Stimulated activated effector memory CD8-positive, alpha-beta T cell treated with anti-CD3 and anti-CD28 coated beads, Interleukin-12 subunit alpha, Interleukin-12 subunit beta, amount 100 ng/mL, for 72 hours (primary cell): ENCODE data around the gene CACNA1A.
"Not testable (repeated sequence)": the region's sequence is repeated elsewhere in the genome, so short reads cannot be mapped to it uniquely, and the experiment has no call there.

ENCODE experiments used
- ATAC-seq: fragments of 150-1000 bp; cut with Tn5 transposase; 2 replicates; pipeline ENCODE4 v1.10.0; 2021
- DNase-seq, 2 donors: peaks; one replicate each; pipeline ENCODE4 v3.0.0; 2021 to 2022; ENCODE audit warnings: low spot score in 2 of 2
- H3K27ac Mint-ChIP-seq: one replicate; pipeline ENCODE4 v1.8.0; 2022; ENCODE audit warnings: mild to moderate bottlenecking, mixed read lengths
- H3K36me3 Mint-ChIP-seq: one replicate; pipeline ENCODE4 v1.8.0; 2022; ENCODE audit warnings: mild to moderate bottlenecking, mixed read lengths
- H3K4me1 Mint-ChIP-seq: one replicate; pipeline ENCODE4 v1.8.0; 2022; ENCODE audit warnings: mixed read lengths
- H3K4me3 Mint-ChIP-seq: one replicate; pipeline ENCODE4 v1.8.0; 2022; ENCODE audit warnings: mild to moderate bottlenecking, mixed read lengths
- H3K9me3 Mint-ChIP-seq: one replicate; pipeline ENCODE4 v1.8.0; 2022; ENCODE audit warnings: mixed read lengths

The CACNA1A gene

DNA sequence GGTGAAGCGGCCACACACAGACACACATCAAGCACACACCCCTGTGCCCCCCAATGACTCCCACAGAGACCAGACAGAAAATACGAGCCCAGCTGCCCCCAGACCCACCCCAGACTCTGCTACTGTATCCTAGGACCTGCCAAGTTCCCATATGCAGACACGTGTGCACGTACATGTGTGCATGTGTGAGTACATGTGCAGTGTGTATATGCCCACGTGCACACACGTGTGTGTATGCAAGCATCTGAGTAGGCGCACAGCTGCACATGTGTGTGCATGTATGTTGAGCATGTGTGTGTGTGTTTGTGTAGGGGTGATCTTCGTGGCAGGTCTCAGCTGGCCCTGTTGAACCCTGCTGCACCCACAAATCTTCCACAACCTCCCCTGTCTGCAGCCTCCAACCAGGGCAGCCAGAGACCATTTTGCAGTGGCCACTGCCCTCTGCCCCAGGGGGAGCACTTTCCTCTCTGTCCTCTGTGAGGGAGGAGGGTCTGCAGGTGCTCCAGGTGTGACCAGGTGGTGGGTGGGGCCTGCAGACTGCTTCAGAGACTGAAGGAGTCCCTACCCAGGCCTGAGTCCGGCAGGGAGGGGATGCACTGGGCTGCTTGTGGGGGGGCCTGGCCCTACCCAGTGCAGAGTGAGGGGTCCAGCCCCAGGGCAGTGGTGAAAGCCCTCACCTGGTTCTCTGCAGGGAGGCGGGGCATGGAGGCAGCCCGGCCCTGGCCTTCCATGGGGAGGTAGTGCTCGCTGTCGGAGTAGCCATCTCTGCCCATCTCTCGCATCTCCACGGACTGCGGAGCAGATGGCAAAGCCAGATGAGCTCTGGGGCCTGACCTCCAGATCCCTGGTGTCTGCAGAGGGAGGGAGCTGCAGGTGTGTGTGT lies 294.6 kb downstream of the CACNA1A start:
- Mint-ChIP-seq H3K4me1 (peaks cover 29% of the 10 kb centered on the region), H3K27ac (no peak overlapping the region), H3K36me3 (no peaks in the 10 kb centered on the region), H3K4me3 (no peak overlapping the region), H3K9me3 (no peaks in the 10 kb centered on the region)
- DNase-seq (no peak), ATAC-seq (no peak)

DNA sequence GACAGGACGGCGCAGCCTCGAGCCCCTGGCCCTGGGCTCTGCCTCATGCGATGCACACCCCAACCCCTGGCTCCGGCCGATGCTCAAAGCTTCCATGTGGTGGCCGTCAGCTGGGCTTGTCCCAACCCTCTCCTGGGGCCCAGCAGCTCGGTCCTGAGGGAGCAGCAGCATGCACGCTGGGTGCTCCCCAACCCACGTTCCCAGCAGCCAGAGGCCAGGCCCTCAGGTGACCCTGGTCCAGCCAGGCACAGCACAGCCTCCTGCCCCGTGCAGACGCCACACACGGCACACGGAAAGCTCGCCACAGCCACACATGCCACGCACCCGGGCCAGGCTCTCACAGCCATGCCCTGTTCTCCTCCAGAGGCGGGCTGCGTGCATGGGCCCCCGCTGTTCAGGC lies 295.3 kb downstream of the CACNA1A start:
- ATAC-seq: no peak
- DNase-seq: no peak
- no peaks in the 10 kb centered on the region for H3K9me3 Mint-ChIP-seq
- H3K4me1 Mint-ChIP-seq: peaks cover 23% of the 10 kb centered on the region
- H3K4me3 Mint-ChIP-seq: no peak overlapping the region
- H3K27ac Mint-ChIP-seq: no peak overlapping the region
- H3K36me3 Mint-ChIP-seq: no peaks in the 10 kb centered on the region

DNA sequence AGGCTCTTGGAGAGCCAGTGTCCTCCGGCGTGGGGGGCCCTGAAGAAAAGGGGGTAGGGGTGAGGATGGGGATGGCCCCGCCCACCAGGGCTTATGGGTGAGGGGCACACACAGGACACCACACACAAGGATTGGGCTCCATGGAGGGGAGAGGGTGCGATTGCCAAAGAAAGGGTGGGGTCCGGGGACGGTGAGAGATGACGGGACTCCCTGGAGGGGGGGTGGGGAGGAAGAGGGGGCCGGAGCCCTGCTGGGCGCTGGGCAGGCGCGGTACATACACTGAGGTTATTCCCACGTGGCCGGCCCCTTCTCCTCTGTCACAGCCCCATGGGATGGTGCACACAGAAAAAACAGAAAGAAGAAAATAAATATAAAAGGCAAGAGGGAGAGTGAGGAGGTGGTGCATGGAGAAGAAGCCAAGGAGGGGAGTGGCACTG lies 295.9 kb downstream of the CACNA1A start:
- no peak overlapping the region for H3K4me3 Mint-ChIP-seq
- ATAC-seq (no peak), DNase-seq (no peak)
- no peak overlapping the region for H3K27ac Mint-ChIP-seq
- peaks cover 17% of the 10 kb centered on the region for H3K4me1 Mint-ChIP-seq
- no peaks in the 10 kb centered on the region for H3K9me3 Mint-ChIP-seq
- H3K36me3 Mint-ChIP-seq: no peaks in the 10 kb centered on the region

DNA sequence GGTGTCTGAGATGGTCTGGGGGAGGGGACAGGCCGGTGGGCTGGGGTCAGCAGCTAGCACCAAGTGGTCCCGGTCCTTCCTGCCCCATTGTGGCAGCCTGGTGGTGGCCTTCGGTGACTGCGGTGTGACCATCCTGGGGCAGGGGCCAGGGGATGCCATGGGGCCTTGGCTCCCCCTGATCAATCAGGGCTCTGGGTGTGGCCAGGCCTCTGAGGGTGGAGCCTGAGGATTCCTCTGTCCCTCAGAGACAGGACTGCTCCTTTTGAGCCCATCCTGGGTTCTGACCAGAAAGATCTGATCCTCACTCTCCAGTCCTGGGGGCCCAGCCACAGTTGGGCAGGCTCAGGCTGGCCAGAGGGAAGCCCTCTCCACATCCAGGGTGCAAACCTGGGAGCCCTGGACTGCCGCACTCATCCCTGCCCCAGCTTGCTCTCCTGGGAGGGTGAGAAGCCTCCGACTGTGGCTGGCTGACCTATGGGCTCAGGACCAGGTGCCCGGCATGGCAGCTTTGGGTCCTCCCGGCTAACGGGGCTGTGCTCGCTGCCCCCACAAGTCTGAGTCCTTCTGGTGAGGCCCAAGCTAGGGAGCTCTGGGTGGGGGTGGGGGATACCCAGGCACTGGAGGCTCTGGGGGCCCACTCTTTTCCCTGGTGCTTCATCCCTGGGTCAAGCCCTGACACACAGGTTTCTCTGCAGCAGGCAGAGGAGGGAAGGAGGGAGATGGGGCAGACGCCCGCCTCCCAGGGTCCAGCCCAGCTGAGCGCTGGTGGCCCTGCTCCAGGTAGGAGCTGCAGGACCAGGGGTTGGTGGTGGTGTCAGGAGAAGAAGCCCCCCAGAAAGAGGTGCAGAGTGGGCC lies 296.6 kb downstream of the CACNA1A start:
- Mint-ChIP-seq H3K36me3 (no peaks in the 10 kb centered on the region), H3K4me3 (peak overlapping the region; percentile 56), H3K9me3 (no peaks in the 10 kb centered on the region), H3K27ac (no peak overlapping the region), H3K4me1 (peaks cover 17% of the 10 kb centered on the region)
- no peak for ATAC-seq
- DNase-seq: no peak

DNA sequence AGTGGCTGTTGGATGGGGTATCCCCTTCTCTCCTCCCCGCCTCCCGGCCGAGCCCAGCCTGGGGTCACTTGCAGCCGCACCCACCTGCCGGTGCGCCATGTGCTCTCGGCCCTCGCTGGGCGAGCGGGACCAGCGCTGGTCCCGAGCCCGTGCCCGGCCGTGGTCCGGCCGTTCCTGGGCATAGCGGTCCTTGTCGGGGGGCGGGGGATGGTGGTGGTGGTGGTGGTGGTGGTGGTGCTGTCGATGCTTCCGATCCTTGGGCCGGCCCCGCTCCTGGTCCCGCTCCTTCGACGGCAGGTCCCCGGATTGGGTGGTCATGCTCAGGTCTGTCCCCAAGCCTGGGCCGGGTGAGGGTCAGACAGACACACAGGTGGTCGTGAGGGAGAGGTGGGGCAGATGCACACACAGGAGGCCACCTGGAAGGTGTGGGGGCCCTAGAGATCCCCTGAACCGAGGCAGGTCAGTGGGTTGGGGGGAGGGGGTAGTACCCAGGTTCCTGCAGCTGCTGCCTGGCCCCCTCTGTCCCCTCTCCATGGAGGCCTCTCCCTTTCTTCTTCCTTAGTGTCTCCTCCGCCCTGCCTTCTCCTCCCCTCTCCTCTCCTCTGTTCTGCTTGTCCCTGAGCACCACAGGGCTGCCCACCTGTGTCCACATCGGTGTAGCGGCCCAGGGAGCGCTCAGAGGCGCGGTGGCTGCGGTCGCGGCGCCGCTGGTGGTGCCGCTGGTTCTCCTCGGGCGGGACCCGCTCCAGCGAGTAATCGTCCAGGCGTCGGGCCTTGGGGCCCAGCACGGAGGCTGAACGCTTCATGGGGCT lies 297.4 kb downstream of the CACNA1A start:
- ATAC-seq (no peak), DNase-seq (no peak)
- Mint-ChIP-seq H3K4me1 (peaks cover 17% of the 10 kb centered on the region), H3K4me3 (peak overlapping the region; percentile 56), H3K9me3 (no peaks in the 10 kb centered on the region), H3K36me3 (no peaks in the 10 kb centered on the region), H3K27ac (peak overlapping the region; percentile 51)

DNA sequence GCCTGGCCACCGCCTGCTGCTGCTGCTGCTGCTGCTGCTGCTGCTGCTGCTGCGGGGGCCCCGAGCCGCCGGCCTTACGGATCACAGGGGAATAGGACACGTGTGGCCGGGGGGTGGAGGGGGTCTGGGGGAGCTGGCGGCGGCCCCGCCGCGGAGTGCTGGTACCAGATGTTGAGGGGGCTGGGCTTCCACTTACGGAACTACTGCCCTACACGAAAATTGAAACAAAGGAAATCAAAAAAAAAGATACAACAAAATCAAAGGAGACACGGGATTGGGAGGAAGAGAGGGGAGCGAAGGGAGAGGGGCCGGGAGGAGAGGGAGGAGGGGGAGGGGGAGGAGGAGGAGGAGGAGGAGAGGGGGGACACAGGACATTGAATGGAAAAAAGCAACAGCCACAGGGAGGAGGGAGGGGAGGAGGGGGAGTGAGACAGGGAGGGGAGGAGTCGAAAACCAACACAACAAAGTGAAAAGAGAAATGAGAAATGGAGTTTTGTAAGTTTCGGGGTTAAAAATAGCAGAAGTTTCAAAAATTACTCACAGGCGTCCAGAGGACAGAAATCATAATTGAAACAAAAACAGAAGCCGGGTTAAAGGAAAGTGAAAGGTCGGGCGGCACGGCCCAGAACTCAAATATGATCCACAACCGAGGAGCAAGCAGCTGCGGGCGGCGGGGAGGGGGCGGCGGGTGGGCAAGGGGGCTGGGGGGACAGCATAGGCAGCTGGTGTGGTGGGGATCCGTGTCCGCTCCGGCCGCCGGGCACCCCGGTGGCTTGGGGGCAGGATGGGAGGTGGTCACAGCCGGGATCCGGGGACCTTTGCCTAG lies 298.2 kb downstream of the CACNA1A start:
- H3K4me3 Mint-ChIP-seq: peak overlapping the region; percentile 56
- H3K36me3 Mint-ChIP-seq: no peaks in the 10 kb centered on the region
- H3K27ac Mint-ChIP-seq: peak overlapping the region; percentile 51
- ATAC-seq: peak; percentile 82
- peaks cover 13% of the 10 kb centered on the region for H3K4me1 Mint-ChIP-seq
- DNase-seq: peak in 1 of 2 donors; percentile 64
- H3K9me3 Mint-ChIP-seq: no peaks in the 10 kb centered on the region

DNA sequence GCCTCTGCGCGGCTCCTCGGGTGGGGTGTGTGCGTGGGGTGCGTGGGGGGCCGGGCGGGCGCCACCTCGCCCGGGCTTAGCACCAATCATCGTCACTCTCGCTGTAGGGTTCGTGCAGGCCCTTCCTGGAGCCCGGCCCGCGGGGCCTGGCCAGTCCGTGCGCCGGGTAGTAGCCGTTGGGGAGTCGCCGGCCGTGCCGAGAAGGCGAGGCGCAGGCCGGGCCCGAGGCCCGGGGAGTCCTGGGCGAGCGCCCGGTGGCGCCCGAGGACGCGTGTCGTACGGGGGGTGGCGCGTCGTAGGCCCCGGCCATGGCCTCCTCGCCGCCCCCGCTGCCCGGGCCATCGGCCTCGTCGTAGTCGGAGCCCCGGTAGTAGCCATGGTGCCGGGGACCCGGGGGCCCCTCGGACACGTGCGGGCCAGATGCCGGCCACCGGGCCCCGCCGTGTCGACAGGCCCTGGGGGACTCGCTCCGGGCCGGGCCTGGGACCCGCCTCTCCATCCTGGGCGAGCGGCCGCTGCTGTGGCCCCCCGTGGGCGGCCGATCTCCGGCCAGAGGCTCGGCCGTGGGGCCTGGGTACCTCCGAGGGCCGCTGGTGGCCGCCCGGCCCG lies 298.9 kb downstream of the CACNA1A start:
- H3K4me3 Mint-ChIP-seq: peak overlapping the region; percentile 56

DNA sequence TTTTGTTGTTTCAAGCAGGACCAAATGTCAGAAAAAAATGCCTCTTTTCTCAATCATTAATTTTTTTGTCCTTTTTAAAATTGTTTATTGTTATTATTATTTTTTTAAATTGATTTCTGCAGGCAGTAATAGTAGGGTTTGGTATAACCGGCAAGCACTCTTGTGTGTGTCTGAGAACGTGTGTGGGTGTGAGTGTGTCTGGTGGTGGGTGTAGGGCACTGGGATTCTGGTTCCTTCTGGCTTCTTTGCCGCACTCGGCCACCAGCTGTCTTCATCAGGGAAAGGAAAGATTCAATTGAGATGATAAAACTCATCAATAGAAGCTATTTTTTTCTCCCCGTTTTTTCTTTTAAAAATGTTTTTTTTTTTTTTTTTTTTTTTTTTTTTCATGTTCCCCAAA lies 299.7 kb downstream of the CACNA1A start:
- no peaks in the 10 kb centered on the region for H3K9me3 Mint-ChIP-seq
- no peaks in the 10 kb centered on the region for H3K36me3 Mint-ChIP-seq
- H3K4me3 Mint-ChIP-seq: no peak overlapping the region
- H3K4me1 Mint-ChIP-seq: peaks cover 7% of the 10 kb centered on the region
- DNase-seq: no peak
- ATAC-seq: no peak
- no peak overlapping the region for H3K27ac Mint-ChIP-seq

More for the DNA sequence above, 298.9 kb downstream of the CACNA1A start:
- no peak for ATAC-seq
- DNase-seq: no peak
- H3K36me3 Mint-ChIP-seq: no peaks in the 10 kb centered on the region
- no peaks in the 10 kb centered on the region for H3K9me3 Mint-ChIP-seq
- H3K4me1 Mint-ChIP-seq: peaks cover 7% of the 10 kb centered on the region
- no peak overlapping the region for H3K27ac Mint-ChIP-seq

DNA sequence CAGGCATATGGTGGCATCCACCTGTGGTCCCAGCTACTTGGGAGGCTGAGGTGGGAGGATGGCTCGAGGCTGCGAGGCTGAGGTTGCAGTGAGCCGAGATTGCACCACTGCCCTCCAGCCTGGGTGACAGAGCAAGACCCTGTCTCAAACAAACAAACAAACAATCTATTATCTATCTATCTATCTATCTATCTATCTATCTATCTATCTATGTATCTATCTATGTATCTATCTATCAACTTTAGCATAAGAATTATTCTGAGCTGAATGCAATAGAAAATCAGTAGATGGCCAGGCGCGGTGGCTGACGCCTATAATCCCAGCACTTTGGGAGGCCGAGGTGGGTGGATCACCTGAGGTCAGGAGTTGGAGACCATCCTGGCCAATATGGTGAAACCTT lies 304.2 kb downstream of the CACNA1A start:
- not testable (repeated sequence) for ATAC-seq

DNA sequence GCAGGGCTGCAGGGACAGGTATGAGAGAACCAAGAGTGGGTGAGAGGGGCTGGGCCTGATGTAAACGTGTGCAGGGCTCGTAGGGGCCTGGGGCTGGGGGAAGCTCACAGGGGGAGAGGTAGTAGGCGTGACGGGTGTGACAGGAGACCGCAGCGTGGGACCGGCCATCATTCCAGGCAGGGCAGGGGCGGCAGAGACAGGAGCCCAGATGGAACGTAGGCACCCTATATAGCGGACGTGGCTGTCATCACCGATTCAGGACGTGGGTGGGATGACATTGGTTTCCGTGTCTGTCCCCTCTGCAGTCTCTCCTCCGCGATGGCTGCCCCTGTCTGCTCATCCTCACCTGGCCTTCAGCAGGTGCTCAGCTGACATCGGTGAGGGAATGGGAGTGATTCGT lies 307.6 kb downstream of the CACNA1A start:
- DNase-seq: no peak
- Mint-ChIP-seq H3K4me3 (no peak overlapping the region), H3K27ac (no peak overlapping the region), H3K4me1 (peaks cover 9% of the 10 kb centered on the region), H3K9me3 (no peaks in the 10 kb centered on the region), H3K36me3 (no peaks in the 10 kb centered on the region)
- no peak for ATAC-seq

More for the DNA sequence above, 304.2 kb downstream of the CACNA1A start:
- not testable (repeated sequence) for DNase-seq, H3K27ac Mint-ChIP-seq, H3K4me3 Mint-ChIP-seq, H3K4me1 Mint-ChIP-seq, H3K9me3 Mint-ChIP-seq, H3K36me3 Mint-ChIP-seq

DNA sequence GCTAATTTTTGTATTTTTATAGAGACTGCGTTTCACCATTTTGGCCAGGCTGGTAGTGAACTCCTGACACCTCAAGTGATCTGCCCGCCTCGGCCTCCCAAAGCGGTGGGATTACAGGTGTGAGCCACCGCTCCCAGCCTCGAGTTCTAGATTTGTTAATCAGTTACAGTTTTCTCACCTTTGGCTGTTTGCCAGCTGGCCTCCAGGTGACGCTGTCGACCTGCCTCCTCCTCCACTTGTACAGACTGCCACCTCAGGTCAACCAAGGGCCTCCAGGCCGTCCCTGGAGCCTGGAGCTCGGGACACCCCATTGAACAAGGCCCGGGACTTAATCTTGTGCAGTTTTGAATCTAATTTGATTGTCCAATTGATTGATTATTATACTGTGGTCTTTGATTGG lies 310.6 kb downstream of the CACNA1A start:
- H3K9me3 Mint-ChIP-seq: no peaks in the 10 kb centered on the region
- no peak overlapping the region for H3K27ac Mint-ChIP-seq
- DNase-seq (peak in 1 of 2 donors; percentile 68), ATAC-seq (peak; percentile 67)
- H3K36me3 Mint-ChIP-seq: no peaks in the 10 kb centered on the region
- no peak overlapping the region for H3K4me3 Mint-ChIP-seq
- peaks cover 21% of the 10 kb centered on the region for H3K4me1 Mint-ChIP-seq

DNA sequence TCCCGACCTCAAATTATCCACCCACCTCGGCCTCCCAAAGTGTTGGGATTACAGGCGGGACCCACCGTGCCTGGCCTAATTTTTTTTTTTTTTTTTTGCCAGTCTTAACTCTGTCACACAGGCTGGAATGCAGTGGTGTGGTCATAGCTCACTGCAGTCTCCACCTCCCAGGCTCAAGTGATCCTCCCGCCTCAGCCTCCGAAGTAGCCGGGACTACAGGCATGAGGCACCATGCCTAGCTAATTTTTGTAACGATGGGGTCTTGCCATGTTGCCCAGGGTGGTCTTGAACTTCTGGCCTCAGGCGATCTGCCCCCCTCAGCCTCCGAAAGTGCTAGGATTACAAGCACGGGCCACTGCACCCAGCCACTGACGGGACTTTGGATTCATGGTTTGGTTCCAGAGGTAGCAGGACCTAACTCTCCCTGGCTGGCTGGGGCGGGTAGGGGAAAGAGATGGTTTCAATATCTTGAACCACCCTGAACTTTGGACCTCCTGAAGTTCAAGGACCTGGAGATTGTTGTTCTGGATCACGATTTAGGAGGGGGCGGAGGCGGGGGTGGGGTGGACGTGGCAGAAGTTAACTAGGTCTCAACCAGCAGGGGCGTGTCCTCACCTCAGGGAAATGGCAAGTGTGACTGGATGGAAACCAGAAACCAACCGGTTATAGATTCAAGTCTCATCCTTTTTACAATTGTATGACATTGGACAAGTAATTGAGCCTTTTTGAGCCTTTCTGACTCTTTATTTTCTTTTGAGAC lies 315.3 kb downstream of the CACNA1A start:
- Mint-ChIP-seq H3K9me3 (no peaks in the 10 kb centered on the region), H3K4me1 (peaks cover 30% of the 10 kb centered on the region), H3K27ac (peak overlapping the region; percentile 61), H3K36me3 (no peaks in the 10 kb centered on the region), H3K4me3 (peak overlapping the region; percentile 36)
- DNase-seq: no peak
- peak; percentile 71 for ATAC-seq

DNA sequence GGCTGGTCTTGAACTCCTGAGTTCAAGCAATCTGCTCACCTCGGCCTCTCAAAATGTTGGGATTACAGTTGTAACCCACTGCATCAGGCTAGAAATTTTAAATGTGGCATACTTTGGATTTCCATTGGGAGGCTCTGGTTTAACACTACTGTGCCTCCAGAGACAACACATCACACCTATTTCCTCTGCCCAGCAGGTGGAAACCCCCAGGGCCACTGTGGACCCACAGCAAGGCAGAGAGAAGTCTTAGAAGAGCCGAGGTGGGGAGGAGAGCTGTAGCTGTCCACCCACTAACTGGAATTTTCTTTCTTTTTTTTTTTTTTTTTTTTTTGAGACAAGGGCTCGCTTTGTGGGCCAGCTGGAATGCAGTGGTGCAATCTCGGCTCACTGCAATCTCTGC lies 316.7 kb downstream of the CACNA1A start:
- DNase-seq: no peak
- Mint-ChIP-seq H3K36me3 (no peaks in the 10 kb centered on the region), H3K4me3 (no peak overlapping the region), H3K9me3 (no peaks in the 10 kb centered on the region), H3K4me1 (peaks cover 29% of the 10 kb centered on the region), H3K27ac (peak overlapping the region; percentile 29)
- no peak for ATAC-seq
